H9 (cell line): ENCODE measurements around the gene RGS9. TPM values are rescaled to one million over a fixed set of nuclear protein-coding genes. Genes with fewer than 3 reads are reported as not detected.

Source experiments
- DNase-seq: peaks from one replicate; pipeline ENCODE4 v3.0.0-alpha.2; 2017
- H2AFZ ChIP-seq: one replicate; pipeline ENCODE4 v1.6.1; 2013; ENCODE audit warnings: mild to moderate bottlenecking, low read length, control low read depth, moderate library complexity
- H2AK5ac ChIP-seq: 2 replicates; pipeline ENCODE4 v1.6.1; 2013; ENCODE audit warnings: low read length, control low read depth, mixed read lengths; ENCODE audit not compliant: insufficient read length
- H2BK120ac ChIP-seq: one replicate; pipeline ENCODE4 v1.6.1; 2013; ENCODE audit warnings: low read depth, mild to moderate bottlenecking, low read length, control low read depth, inconsistent platforms; ENCODE audit not compliant: poor library complexity, severe bottlenecking
- H2BK12ac ChIP-seq: 2 replicates; pipeline ENCODE4 v1.6.1; 2013; ENCODE audit warnings: low read length, control low read depth, mixed read lengths, low read depth; ENCODE audit not compliant: insufficient read length
- H2BK15ac ChIP-seq: 2 replicates; pipeline ENCODE4 v1.6.1; 2013; ENCODE audit warnings: low read depth, low read length, control low read depth
- H2BK20ac ChIP-seq: one replicate; pipeline ENCODE4 v1.6.1; 2013; ENCODE audit warnings: low read depth, mild to moderate bottlenecking, low read length, control low read depth, inconsistent platforms; ENCODE audit not compliant: poor library complexity, severe bottlenecking
- H2BK5ac ChIP-seq: 2 replicates; pipeline ENCODE4 v1.6.1; 2013; ENCODE audit warnings: low read length, control low read depth, mixed read lengths; ENCODE audit not compliant: insufficient read length
- H3K14ac ChIP-seq: 2 replicates; pipeline ENCODE4 v1.6.1; 2013; ENCODE audit warnings: low read length, control low read depth; ENCODE audit not compliant: insufficient read depth
- H3K18ac ChIP-seq: 2 replicates; pipeline ENCODE4 v1.6.1; 2013; ENCODE audit warnings: low read depth, mild to moderate bottlenecking, mixed read lengths, low read length, control low read depth; ENCODE audit not compliant: insufficient read length
- H3K23ac ChIP-seq: 2 replicates; pipeline ENCODE4 v1.6.1; 2013; ENCODE audit warnings: low read length, control low read depth, mixed read lengths, low read depth; ENCODE audit not compliant: insufficient read length
- H3K23me2 ChIP-seq: 2 replicates; pipeline ENCODE4 v1.6.1; 2013; ENCODE audit warnings: low read depth, mild to moderate bottlenecking, mixed read lengths, low read length, control low read depth; ENCODE audit not compliant: insufficient read length, poor library complexity, severe bottlenecking
- H3K27ac ChIP-seq: 2 replicates; pipeline ENCODE4 v1.5.1; 2013; ENCODE audit warnings: low read length, control low read depth, mixed read lengths, low read depth; ENCODE audit not compliant: insufficient read length
- H3K27me3 ChIP-seq: 2 replicates; pipeline ENCODE4 v1.6.1; 2013; ENCODE audit warnings: low read length, control low read depth, inconsistent platforms; ENCODE audit not compliant: insufficient read depth
- H3K4ac ChIP-seq: 2 replicates; pipeline ENCODE4 v1.6.1; 2013; ENCODE audit warnings: low read depth, mild to moderate bottlenecking, control low read depth, inconsistent platforms, low read length, moderate library complexity
- H3K4me1 ChIP-seq: 2 replicates; pipeline ENCODE4 v1.6.1; 2013; ENCODE audit warnings: low read length, control low read depth, inconsistent platforms; ENCODE audit not compliant: insufficient read depth
- H3K4me2 ChIP-seq: 2 replicates; pipeline ENCODE4 v1.6.1; 2013; ENCODE audit warnings: low read length, control low read depth, mixed read lengths; ENCODE audit not compliant: insufficient read length, insufficient read depth
- H3K56ac ChIP-seq: 2 replicates; pipeline ENCODE4 v1.6.1; 2013; ENCODE audit warnings: low read depth, mild to moderate bottlenecking, mixed read lengths, low read length, control low read depth; ENCODE audit not compliant: insufficient read length
- H3K79me1 ChIP-seq: 2 replicates; pipeline ENCODE4 v1.6.1; 2013; ENCODE audit warnings: low read depth, mild to moderate bottlenecking, moderate library complexity, low read length, control low read depth, inconsistent platforms; ENCODE audit not compliant: insufficient read depth, poor library complexity, severe bottlenecking
- H3K79me2 ChIP-seq: 2 replicates; pipeline ENCODE4 v1.6.1; 2013; ENCODE audit warnings: low read length, control low read depth, inconsistent platforms; ENCODE audit not compliant: insufficient read depth
- H3K9ac ChIP-seq: 2 replicates; pipeline ENCODE4 v1.6.1; 2013; ENCODE audit warnings: low read length, control low read depth, mixed read lengths; ENCODE audit not compliant: insufficient read length; ENCODE audit errors: extremely low read depth
- H3K9me3 ChIP-seq: one replicate; pipeline ENCODE4 v1.6.1; 2013; ENCODE audit warnings: low read depth, low read length, inconsistent platforms; ENCODE audit not compliant: control insufficient read depth
- H3T11ph ChIP-seq: one replicate; pipeline ENCODE4 v1.6.1; 2013; ENCODE audit warnings: mild to moderate bottlenecking, low read length, control low read depth, inconsistent platforms
- H4K20me1 ChIP-seq: one replicate; pipeline ENCODE4 v1.6.1; 2013; ENCODE audit not compliant: control insufficient read depth, insufficient read length, insufficient read depth
- H4K5ac ChIP-seq: 2 replicates; pipeline ENCODE4 v1.6.1; 2013; ENCODE audit warnings: low read depth, mild to moderate bottlenecking, mixed read lengths, low read length, control low read depth; ENCODE audit not compliant: insufficient read length
- H4K8ac ChIP-seq: replicated peaks from 2 replicates; pipeline ENCODE4 v1.6.1; 2013; ENCODE audit warnings: low read length, control low read depth, mixed read lengths, low read depth; ENCODE audit not compliant: insufficient read length
- H4K91ac ChIP-seq: 2 replicates; pipeline ENCODE4 v1.6.1; 2013; ENCODE audit warnings: low read depth, mild to moderate bottlenecking, moderate library complexity, mixed read lengths, low read length, control low read depth; ENCODE audit not compliant: insufficient read length
- H3K27ac Mint-ChIP-seq, 3 experiments: 2 replicates in 2 of 3; 3 replicates in 1 of 3; pipeline ENCODE4 v1.8.0; 2020 to 2021; ENCODE audit warnings: mixed read lengths in 3 of 3, mild to moderate bottlenecking in 1 of 3, moderate library complexity in 1 of 3
- H3K27me3 Mint-ChIP-seq: 2 replicates; pipeline ENCODE4 v1.8.0; 2021; ENCODE audit warnings: low read depth, mild to moderate bottlenecking, moderate library complexity, mixed read lengths
- H3K36me3 Mint-ChIP-seq, 3 experiments: 2 replicates in 2 of 3; 3 replicates in 1 of 3; pipeline ENCODE4 v1.8.0; 2020 to 2021; ENCODE audit warnings: low read depth in 3 of 3, mixed read lengths in 3 of 3; ENCODE audit not compliant: insufficient read depth in 1 of 3
- H3K4me1 Mint-ChIP-seq, 2 experiments: 2 replicates each; pipeline ENCODE4 v1.8.0; 2020; ENCODE audit warnings: mixed read lengths in 2 of 2
- H3K4me3 Mint-ChIP-seq, 2 experiments: 2 replicates in 1 of 2; 3 replicates in 1 of 2; pipeline ENCODE4 v1.8.0; 2020 to 2021; ENCODE audit warnings: mild to moderate bottlenecking in 2 of 2, mixed read lengths in 2 of 2, moderate library complexity in 1 of 2
- H3K9me3 Mint-ChIP-seq, 2 experiments: 2 replicates in 1 of 2; 3 replicates in 1 of 2; pipeline ENCODE4 v1.8.0; 2020; ENCODE audit warnings: mild to moderate bottlenecking in 2 of 2, mixed read lengths in 2 of 2, moderate library complexity in 1 of 2
- CTCF ChIP-seq: fragments of 200-600 bp; sonication (generic); conservative IDR thresholded peaks from 3 replicates; pipeline ENCODE4 v1.8.0; 2021; ENCODE audit warnings: antibody characterized with exemption, mild to moderate bottlenecking
- WGBS: extraction: QIAGEN DNeasy Blood & Tissue Kit; methylation state at CpG from one replicate; pipeline ENCODE4 v1.1.7; 2013; ENCODE audit warnings: missing lambda C conversion rate, low lambda C conversion rate, mixed read lengths; ENCODE audit not compliant: insufficient read length; ENCODE audit errors: extremely low coverage; 5-methylcytosine and 5-hydroxymethylcytosine counted together
- total RNA-seq: library from RNA; stranded (reverse); gene quantifications from 2 replicates; pipeline ENCODE4 v1.2.1, GENCODE V29; 2021

RGS9 gene
- total RNA-seq, 1 experiment from 2014 or later, result 12.0 TPM

- H3K4me1 ChIP-seq, result no peaks in the 10 kb centered on the region; the same call in 1 of the 2 replicates
- no peaks in the 10 kb centered on the region for H3K79me1 ChIP-seq
- H2BK12ac ChIP-seq, result no peak overlapping the region
- no peak overlapping the region for H3K9ac ChIP-seq
- no peak overlapping the region for H3K4me2 ChIP-seq
- H2BK15ac ChIP-seq, result no peak overlapping the region
- no peak overlapping the region for H4K5ac ChIP-seq
- H3K4me3 Mint-ChIP-seq, result no peak overlapping the region
- no peaks in the 10 kb centered on the region for H3K9me3 ChIP-seq
- peaks cover 0 to 5% (median 0%) of the 10 kb centered on the region in 3 experiments; a peak in 2 of 7 replicates for H3K36me3 Mint-ChIP-seq
- no peaks in the 10 kb centered on the region for H3K9me3 Mint-ChIP-seq
- no peak overlapping the region for H4K91ac ChIP-seq
- H3T11ph ChIP-seq, result no peak overlapping the region
- H2AK5ac ChIP-seq, result no peak overlapping the region
- no peaks in the 10 kb centered on the region for H3K79me2 ChIP-seq
- H3K4me1 Mint-ChIP-seq, result peaks cover 10 to 13% of the 10 kb centered on the region in 2 experiments
- H3K27me3 ChIP-seq, result no peaks in the 10 kb centered on the region
- no peak overlapping the region for H2BK5ac ChIP-seq
- H3K14ac ChIP-seq, result no peak overlapping the region
- WGBS, result no CpG with 5 or more reads among the region's 5 CpGs
- H2BK120ac ChIP-seq, result no peak overlapping the region
- no peak overlapping the region for H3K27ac ChIP-seq
- H3K27me3 Mint-ChIP-seq, result no peaks in the 10 kb centered on the region; the same call in 1 of the 2 replicates
- H2AFZ ChIP-seq, result no peak overlapping the region
- H3K4ac ChIP-seq, result no peak overlapping the region
- no peak for TF ChIP-seq CTCF
- no peak overlapping the region; a peak in 1 of 7 replicates for H3K27ac Mint-ChIP-seq
- no peak overlapping the region for H3K23ac ChIP-seq
- H3K56ac ChIP-seq, result no peak overlapping the region
- no peak overlapping the region for H3K18ac ChIP-seq
- no peak overlapping the region for H2BK20ac ChIP-seq
- H4K8ac ChIP-seq, result no peak overlapping the region
- H3K23me2 ChIP-seq, result peaks cover 9% of the 10 kb centered on the region
- H4K20me1 ChIP-seq, result no peaks in the 10 kb centered on the region
- DNase-seq, result no peak
Measured at GRCh38 chr17:65102235-65102634, 34.9 kb upstream of the RGS9 start.
